Heart right ventricle (tissue), 16 donors: Measurements from ENCODE around the gene OR11G2. TPM values are rescaled to one million over a fixed set of nuclear protein-coding genes. Genes with fewer than 3 reads are reported as not detected.
"Not testable (repeated sequence)": the region's sequence is repeated elsewhere in the genome, so short reads cannot be mapped to it uniquely, and the experiment has no call there.

Experiments used
- ATAC-seq, 8 donors: fragments of 200-7000 bp; cut with Tn5 transposase; one replicate each; pipeline ENCODE4 v1.9.1; 2020; ENCODE audit warnings: mild to moderate bottlenecking in 8 of 8, moderate library complexity in 8 of 8, moderate number of reproducible peaks in 1 of 8
- DNase-seq, 2 donors: peaks; one replicate each; pipeline ENCODE4 v3.0.0-alpha.2; 2020
- H3K27ac ChIP-seq, 10 donors: fragments of 200-600 bp; sonication (generic) in 2 of 10; one replicate each; pipeline versions ENCODE4 v1.5.0 to v1.8.0; 2020 to 2022; ENCODE audit warnings: mild to moderate bottlenecking in 3 of 10
- H3K27me3 ChIP-seq, 7 donors: fragments of 200-600 bp; one replicate each; pipeline ENCODE4 v1.8.0; 2021 to 2022; ENCODE audit warnings: mild to moderate bottlenecking in 2 of 7
- H3K36me3 ChIP-seq, 9 donors: fragments of 200-600 bp; sonication (generic) in 1 of 9; one replicate each; pipeline versions ENCODE4 v1.5.0 to v1.8.0; 2020 to 2022; ENCODE audit warnings: mild to moderate bottlenecking in 2 of 9
- H3K4me1 ChIP-seq, 9 donors: fragments of 200-600 bp; sonication (generic) in 1 of 9; one replicate each; pipeline versions ENCODE4 v1.5.0 to v1.8.0; 2020 to 2022; ENCODE audit warnings: mild to moderate bottlenecking in 4 of 9
- H3K4me3 ChIP-seq, 10 donors: fragments of 200-600 bp; sonication (generic) in 2 of 10; one replicate each; pipeline versions ENCODE4 v1.5.0 to v1.8.0; 2020 to 2022; ENCODE audit warnings: mild to moderate bottlenecking in 7 of 10, moderate library complexity in 2 of 10
- H3K9me3 ChIP-seq, 11 donors: fragments of 200-600 bp in 10 of 11; sonication (generic) in 2 of 11; one replicate each; pipeline versions ENCODE4 v1.5.0 to v1.8.0; 2013 to 2022; ENCODE audit warnings: mild to moderate bottlenecking in 2 of 11, control low read depth in 1 of 11, moderate library complexity in 1 of 11
- WGBS, 2 donors: extraction: QIAGEN DNeasy Blood & Tissue Kit; methylation state at CpG; one replicate each; pipeline ENCODE4 v1.1.7; 2013; ENCODE audit warnings: inconsistent platforms in 1 of 2; 5-methylcytosine and 5-hydroxymethylcytosine counted together
- intact Hi-C, 10 donors: fragments of 100-400 bp; cut with DNase I; formaldehyde crosslinking; loops; one replicate each; pipeline versions ENCODE4 v1.11.1 to v1.14.2; 2022
- polyA plus RNA-seq, 2 donors: library from polyadenylated mRNA; stranded (reverse); fragments of 200-250 nt; gene quantifications; one replicate each; pipeline ENCODE4 v1.2.3, GENCODE V29; 2013
- total RNA-seq, 10 donors: library from RNA; stranded (reverse); fragmentation: NEBNext Ultra II Directional in 3 of 10; extraction: Animal tissue kit (Norgen Biotek cat#: 25700) in 3 of 10; gene quantifications; one replicate each; pipeline versions ENCODE4 v1.2.1 to v1.2.4, GENCODE V29; 2021 to 2023
- TF ChIP-seq, protein P1 (sequence below), 9 donors: fragments of 200-600 bp; sonication (generic) in 2 of 9; IDR thresholded peaks; one replicate each; pipeline versions ENCODE4 v1.5.0 to v1.8.0; 2021 to 2022; ENCODE audit warnings: antibody characterized with exemption in 9 of 9, mild to moderate bottlenecking in 5 of 9, moderate library complexity in 1 of 9
- donor health status: Arrhythmogenic right ventricular cardiomyopathy.
- donor health status: ischemic (EF 13 %, LVEDD 7.1; RV severe dilation, severe dysfunction).
- donor health status: healthy with polysubstance abuse.
- donor health status: DM: no; HTN: yes; CAD: no.
- donor health status: DM: no; HTN: no; CAD: no.
- donor health status: ischemic (EF 25% LVEDD 6.9; RV normal size, moderate dysfunction).
- donor health status: ischemic (EF 25% LVEDD 5.7; RV mildly dilated, moderate dysfunction).
- donor health status: healthy.
- donor health status: DM: yes; HTN: yes; CAD: no.
- donor health status: Ischemic cardiomyopathy.
- donor health status: ischemic (EF 35%, LVEDD 5.7; RV mildly dilated, moderate dysfunction).
- donor health status: nonischemic (EF 11% LVEDD 7.7; RV severe dilation, severe dysfunction).
- donor health status: DM: yes; HTN: yes; CAD: no.
- donor health status: PGD.
- donor health status: ischemic (EF 29% LVEDD 5.4; RV normal size, mild dysfunction).
- donor health status: nonischemic (EF 23%, LVEDD 6.1; RV moderate dilation, normal function).

Gene OR11G2
- total and polyA plus RNA-seq, 12 donors = not detected

DNA sequence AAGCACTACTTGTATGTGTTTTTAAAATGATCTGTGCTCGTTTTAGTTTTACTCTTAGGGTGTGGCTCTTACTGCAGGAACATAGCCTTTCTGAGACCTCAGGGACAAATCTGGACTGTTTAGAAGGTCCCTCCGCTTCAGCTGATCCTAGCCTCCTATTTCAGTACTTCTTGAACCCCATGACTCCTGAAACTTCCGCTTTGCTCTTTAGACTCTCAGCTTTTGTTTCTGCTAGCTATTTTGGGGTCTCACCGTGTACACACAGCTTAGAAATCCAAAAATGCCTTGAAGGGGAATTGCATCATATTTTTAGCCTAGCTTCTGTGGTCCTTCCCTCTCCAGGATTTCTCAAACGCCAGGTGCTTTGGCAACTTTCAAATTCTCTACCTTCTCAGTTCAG is 8.3 kb downstream of the OR11G2 start:
- intact Hi-C loops = no loop called here
- peaks cover 0 to 28% (median 0%) of the 10 kb centered on the region in 7 donors for H3K27me3 ChIP-seq
- no peak for DNase-seq
- no peaks in the 10 kb centered on the region for H3K4me1 ChIP-seq
- no peaks in the 10 kb centered on the region for H3K9me3 ChIP-seq
- no peak overlapping the region for H3K4me3 ChIP-seq
- H3K36me3 ChIP-seq = no peaks in the 10 kb centered on the region
- H3K27ac ChIP-seq = no peak overlapping the region
- TF ChIP-seq, protein P1, sequence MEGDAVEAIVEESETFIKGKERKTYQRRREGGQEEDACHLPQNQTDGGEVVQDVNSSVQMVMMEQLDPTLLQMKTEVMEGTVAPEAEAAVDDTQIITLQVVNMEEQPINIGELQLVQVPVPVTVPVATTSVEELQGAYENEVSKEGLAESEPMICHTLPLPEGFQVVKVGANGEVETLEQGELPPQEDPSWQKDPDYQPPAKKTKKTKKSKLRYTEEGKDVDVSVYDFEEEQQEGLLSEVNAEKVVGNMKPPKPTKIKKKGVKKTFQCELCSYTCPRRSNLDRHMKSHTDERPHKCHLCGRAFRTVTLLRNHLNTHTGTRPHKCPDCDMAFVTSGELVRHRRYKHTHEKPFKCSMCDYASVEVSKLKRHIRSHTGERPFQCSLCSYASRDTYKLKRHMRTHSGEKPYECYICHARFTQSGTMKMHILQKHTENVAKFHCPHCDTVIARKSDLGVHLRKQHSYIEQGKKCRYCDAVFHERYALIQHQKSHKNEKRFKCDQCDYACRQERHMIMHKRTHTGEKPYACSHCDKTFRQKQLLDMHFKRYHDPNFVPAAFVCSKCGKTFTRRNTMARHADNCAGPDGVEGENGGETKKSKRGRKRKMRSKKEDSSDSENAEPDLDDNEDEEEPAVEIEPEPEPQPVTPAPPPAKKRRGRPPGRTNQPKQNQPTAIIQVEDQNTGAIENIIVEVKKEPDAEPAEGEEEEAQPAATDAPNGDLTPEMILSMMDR (IDR thresholded peaks at IDR 0.05) = no peak
- ATAC-seq = no peak
- 54 to 61% methylated on average over 5 of the region's 5 CpGs for WGBS, 2 donors

DNA sequence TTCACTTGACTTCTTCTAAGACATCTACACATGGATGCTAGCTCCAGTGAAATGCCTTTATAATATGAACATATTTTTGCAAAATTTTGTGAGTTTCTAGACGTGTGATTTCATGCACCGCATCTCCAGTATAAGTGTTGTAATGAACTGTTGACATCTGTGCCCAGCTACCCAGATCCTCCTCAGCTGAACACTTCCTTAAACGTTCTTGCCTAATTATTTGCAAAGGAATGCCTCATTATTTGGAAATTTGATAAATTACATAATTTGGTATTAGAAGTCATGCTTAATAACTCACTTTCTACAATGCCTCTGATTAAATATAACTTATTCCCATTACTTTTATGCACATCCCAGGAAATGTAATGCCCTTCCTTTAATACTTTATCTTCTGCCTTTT is 14.0 kb downstream of the OR11G2 start:
- WGBS, 2 donors = 52 to 55% methylated on average over 3 of the region's 3 CpGs
- no peaks in the 10 kb centered on the region for H3K4me1 ChIP-seq
- H3K27ac ChIP-seq = no peak overlapping the region
- intact Hi-C loops = no loop called here
- DNase-seq (no peak), ATAC-seq (no peak)
- H3K27me3 ChIP-seq = peaks cover 0 to 11% (median 0%) of the 10 kb centered on the region in 7 donors
- no peak overlapping the region for H3K4me3 ChIP-seq
- peaks cover 0 to 7% (median 0%) of the 10 kb centered on the region in 11 donors for H3K9me3 ChIP-seq
- no peaks in the 10 kb centered on the region for H3K36me3 ChIP-seq
- TF ChIP-seq, protein P1 (IDR thresholded peaks at IDR 0.05) = no peak

DNA sequence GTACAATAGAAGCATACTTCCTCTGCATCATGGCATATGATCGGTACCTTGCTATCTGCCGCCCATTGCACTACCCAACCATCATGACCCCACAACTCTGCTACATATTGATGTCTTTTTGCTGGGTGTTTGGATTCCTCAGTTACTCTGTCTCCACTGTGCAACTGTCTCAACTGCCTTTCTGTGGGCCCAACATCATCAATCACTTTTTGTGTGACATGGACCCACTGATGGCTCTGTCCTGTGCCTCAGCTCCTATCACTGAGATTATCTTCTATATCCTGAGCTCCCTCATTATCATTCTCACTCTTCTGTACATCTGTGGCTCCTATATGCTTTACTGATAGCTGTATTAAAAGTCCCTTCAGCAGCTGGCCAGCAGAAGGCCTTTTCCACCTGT is 18.9 kb downstream of the OR11G2 start:
- TF ChIP-seq, protein P1 (IDR thresholded peaks at IDR 0.05) = no peak
- H3K4me3 ChIP-seq = no peak overlapping the region
- 65 to 89% methylated on average over 2 of the region's 2 CpGs for WGBS, 2 donors
- no peaks in the 10 kb centered on the region for H3K36me3 ChIP-seq
- no peak for DNase-seq
- H3K4me1 ChIP-seq = no peaks in the 10 kb centered on the region
- peaks cover 0 to 16% (median 2%) of the 10 kb centered on the region in 11 donors for H3K9me3 ChIP-seq
- no peak for ATAC-seq
- no peaks in the 10 kb centered on the region for H3K27me3 ChIP-seq
- intact Hi-C loops = no loop called here
- H3K27ac ChIP-seq = no peak overlapping the region

DNA sequence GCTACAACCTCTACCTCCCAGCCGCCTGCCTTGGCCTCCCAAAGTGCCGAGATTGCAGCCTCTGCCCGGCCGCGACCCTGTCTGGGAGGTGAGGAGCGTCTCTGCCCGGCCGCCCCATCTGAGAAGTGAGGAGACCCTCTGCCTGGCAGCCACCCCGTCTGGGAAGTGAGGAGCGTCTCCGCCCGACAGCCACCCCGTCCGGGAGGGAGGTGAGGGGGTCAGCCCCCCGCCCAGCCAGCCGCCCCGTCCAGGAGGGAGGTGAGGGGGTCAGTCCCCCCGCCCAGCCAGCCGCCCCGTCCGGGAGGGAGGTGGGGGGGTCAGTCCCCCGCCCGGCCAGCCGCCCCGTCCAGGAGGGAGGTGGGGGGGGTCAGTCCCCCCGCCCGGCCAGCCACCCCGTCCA is 21.7 kb downstream of the OR11G2 start:
- H3K27me3 ChIP-seq, H3K27ac ChIP-seq, H3K36me3 ChIP-seq, DNase-seq, H3K4me1 ChIP-seq, intact Hi-C loops, H3K4me3 ChIP-seq, ATAC-seq: not testable (repeated sequence)
- peaks cover 0 to 25% (median 7%) of the 10 kb centered on the region in 11 donors for H3K9me3 ChIP-seq
- WGBS, 2 donors = 80 to 90% methylated on average over 5 to 21 of the region's 28 CpGs

DNA sequence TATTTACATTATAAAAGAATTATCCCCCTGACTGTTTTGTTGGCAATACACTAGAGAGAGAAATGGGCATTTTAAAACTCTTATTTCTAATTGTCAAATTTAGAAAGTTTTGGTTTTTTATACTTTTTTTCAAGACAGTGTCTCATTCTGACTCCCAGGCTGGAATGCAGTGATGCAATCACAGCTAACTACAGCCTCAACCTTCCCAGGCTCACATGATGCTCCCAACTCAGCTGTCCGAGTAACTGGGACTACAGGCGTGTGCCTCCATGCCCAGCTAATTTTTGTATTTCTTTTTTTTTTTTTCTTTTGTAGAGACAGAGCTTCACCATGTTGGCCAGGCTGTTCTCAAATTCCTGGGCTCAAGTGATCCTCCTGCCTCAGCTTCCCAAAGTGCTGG is 24.5 kb downstream of the OR11G2 start:
- Histone ChIP-seq H3K36me3 (no peaks in the 10 kb centered on the region), H3K27ac (no peak overlapping the region), H3K27me3 (no peaks in the 10 kb centered on the region), H3K4me3 (no peak overlapping the region), H3K4me1 (no peaks in the 10 kb centered on the region), H3K9me3 (peaks cover 0 to 20% (median 0%) of the 10 kb centered on the region in 11 donors)
- intact Hi-C loops = no loop called here
- TF ChIP-seq, protein P1 (IDR thresholded peaks at IDR 0.05) = no peak
- DNase-seq (no peak), ATAC-seq (no peak)
- 45% methylated on average over 2 of the region's 2 CpGs for WGBS, 2 donors
